GM19468 (cell line): ENCODE measurements around the gene HIVEP3.
A peak's percentile ranks its signal among the peaks of the same experiment; 100 is the strongest.
"Not testable (repeated sequence)": the region's sequence is repeated elsewhere in the genome, so short reads cannot be mapped to it uniquely, and the experiment has no call there.

Source experiments
- ATAC-seq: cut with Tn5 transposase; IDR thresholded peaks from one replicate; pipeline ENCODE4 v1.9.1; 2021; ENCODE audit warnings: mild to moderate bottlenecking, moderate library complexity, moderate number of reproducible peaks; ENCODE audit not compliant: unreplicated experiment; ENCODE audit errors: extremely low read depth

The HIVEP3 gene

DNA sequence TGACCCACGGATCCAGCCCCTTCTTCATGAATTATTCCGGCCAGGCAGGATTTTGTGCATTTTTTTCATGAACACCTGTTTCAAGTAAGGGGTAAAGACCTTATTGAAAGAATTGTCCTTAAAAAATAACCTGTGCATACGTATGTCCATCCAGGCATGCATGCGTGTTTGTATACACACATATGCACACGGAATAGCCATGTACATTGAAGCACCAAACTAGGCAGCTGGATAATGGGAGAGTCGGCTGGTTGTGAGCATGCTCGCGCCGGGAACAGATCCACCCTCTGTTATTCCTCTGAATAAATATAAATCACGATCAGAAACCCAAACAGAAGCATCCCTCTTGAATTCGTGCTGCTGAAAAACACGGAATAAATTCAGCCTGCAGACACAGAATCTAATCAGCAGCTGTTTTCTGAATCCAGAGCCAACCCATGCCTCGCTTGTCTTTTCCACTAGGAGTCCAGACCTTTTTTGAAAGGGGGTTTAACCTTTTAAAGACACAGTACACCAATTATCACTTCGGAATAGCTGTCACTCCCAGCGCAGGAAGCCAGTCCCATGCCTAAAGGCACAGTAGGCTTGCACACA lies at the start of gene HIVEP3:
Gene HIVEP3 (minus strand): TSS at position 473 of the 594 bp plus-strand sequence.
- no peak for ATAC-seq

DNA sequence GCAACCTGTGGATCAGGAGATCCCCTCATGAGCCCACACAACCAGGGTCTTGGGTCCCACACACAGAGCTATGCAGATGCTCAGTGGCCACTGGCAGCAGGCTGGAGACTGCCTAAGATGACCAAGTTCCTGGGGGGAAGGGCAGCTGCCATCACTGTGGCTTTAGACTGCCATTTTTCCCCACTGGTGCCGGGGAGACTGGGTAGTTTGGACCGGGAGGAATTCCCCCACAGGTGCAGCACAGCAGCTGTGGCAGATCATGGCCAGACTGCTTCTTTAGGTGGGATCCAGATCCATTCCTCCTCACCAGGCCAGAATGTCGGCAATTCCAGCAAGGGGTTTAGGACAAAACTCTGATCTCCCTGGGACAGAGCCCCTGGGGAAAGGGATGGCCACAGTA lies 45.7 kb upstream of the HIVEP3 start:
- no peak for ATAC-seq

GRCh38 chr1:41963636-41964035 lies 44.9 kb upstream of the HIVEP3 start:
- ATAC-seq, result no peak

DNA sequence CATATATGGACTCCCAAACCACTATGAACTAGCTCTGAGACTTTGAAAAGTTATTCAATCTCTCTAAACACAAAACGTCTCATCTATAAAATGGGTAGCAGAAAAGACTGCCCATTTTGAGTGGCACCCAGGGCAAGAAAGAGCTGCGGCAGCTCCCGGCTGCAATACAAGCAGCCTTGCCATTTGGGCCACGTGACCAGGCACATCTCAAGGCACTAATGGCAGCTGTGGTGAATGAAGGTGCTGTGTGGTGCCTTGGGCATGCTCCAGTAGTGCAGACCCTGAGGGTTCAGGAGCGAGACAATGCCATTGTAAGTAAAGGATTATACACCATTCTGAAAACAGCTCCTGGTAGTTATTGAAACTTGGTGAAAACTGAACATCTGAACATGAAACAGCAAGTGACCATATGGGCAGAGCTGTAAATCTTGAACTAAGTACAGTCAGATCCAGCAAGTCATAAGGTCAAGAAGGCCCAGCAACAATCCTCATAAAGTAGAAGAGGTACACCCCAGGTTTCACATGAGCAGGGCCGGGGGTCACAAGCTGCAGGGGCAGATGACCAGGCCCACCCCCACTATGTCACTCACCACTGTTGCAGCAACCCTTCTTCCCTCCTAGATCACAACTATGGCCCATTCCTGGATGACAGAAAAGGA lies 39.4 kb upstream of the HIVEP3 start:
- ATAC-seq, result no peak

- ATAC-seq, result no peak
Observed at GRCh38 chr1:41957568-41957967, 38.8 kb upstream of the HIVEP3 start.

GRCh38 chr1:41955461-41956159 lies 36.9 kb upstream of the HIVEP3 start:
- ATAC-seq, result peak; percentile 60

- no peak for ATAC-seq
Observed at GRCh38 chr1:41954533-41954944, 35.8 kb upstream of the HIVEP3 start.

GRCh38 chr1:41953291-41953690 lies 34.6 kb upstream of the HIVEP3 start:
- ATAC-seq, result no peak

DNA sequence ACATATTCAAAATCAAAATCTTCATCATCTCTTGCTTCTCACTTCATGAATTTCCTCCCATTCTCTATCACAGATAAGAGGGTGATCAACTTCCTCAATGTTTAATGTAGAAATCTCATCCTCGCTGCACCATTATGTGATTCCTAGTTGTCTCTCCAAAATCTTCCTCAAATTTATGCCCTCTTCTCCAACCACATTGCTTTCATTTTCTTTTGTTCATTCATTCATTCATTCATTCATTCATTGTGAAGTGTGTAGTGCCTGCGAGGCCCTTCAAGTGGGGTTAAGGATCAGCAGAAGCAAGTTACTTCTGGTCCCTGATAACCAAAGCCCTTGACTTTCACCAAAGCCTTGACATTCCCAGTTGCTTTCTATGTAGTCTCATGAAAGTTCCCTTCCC lies 33.5 kb upstream of the HIVEP3 start:
- ATAC-seq, result no peak

- not testable (repeated sequence) for ATAC-seq
Observed at GRCh38 chr1:41951492-41951891, 32.8 kb upstream of the HIVEP3 start.

DNA sequence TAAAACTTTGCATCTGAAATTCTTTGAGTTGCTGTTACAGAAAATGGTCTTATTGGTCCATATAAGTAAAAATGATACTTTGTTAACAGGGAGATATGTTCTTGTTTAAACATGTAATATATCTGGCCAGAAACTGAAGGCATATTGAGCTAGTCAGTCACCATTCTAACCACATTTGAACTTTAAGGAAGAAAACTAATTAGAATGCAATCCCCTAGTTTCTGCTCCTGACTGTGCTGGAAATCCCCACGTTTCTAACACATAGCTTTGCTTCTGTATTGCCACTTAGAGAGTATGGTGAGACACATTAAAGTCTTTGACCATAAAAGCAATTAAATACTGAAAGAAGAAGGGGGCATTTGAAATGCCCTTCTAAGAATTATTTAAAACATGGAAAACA lies 32.1 kb upstream of the HIVEP3 start:
- ATAC-seq, result no peak

DNA sequence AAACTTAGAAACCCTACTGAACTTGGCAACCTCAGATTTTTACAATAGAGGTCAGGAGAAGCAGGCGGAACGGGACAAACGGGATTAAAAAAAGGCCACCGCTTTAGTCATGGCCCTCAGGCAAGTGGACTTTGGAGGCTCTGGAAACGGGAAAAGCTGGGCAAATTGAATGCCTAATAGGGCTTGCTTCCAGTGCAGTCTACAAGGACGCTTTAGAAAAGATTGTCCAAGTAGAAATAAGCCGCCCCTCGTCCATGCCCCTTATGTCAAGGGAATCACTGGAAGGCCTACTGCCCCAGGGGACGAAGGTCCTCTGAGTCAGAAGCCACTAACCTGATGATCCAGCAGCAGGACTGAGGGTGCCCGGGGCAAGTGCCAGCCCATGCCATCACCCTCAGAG lies 27.2 kb upstream of the HIVEP3 start:
- not testable (repeated sequence) for ATAC-seq

DNA sequence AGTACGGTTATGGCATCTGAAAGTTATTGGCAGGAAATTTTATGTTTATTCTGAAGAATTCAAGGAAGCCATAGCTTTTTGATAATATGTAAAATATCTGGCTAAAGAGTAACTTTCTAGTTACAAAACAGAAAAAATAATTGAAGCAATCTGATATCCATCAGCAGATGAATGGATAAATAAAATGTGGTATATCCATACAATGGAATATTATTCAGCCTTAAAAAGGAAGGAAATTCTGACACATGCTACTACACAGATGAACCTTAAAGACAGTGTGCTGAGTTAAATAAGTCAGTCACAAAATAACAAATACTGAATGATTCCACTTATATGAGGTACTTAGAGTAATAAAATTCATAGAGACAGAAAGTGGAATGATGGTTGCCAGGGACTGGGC lies 25.0 kb upstream of the HIVEP3 start:
- no peak for ATAC-seq

GRCh38 chr1:41942278-41942677 lies 23.6 kb upstream of the HIVEP3 start:
- ATAC-seq, result no peak

DNA sequence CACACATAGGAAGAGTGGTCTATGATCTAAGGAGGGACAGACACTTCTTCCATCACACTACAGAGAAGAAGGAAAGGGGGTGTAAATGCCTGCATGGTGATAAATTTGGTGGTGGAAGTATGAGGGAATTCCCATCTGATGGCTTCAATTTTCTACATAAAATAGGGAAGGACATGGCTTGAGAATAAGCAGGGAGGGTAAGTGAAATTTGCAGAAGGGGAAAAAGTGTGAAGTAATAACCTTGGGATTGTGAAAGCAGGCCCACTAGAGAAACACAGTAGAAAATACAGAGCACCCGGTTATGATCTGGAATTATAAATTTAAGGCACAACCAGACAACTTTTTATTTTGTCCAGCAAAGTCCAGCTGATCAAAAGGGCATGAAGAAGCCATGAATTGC lies 22.7 kb upstream of the HIVEP3 start:
- ATAC-seq, result no peak

DNA sequence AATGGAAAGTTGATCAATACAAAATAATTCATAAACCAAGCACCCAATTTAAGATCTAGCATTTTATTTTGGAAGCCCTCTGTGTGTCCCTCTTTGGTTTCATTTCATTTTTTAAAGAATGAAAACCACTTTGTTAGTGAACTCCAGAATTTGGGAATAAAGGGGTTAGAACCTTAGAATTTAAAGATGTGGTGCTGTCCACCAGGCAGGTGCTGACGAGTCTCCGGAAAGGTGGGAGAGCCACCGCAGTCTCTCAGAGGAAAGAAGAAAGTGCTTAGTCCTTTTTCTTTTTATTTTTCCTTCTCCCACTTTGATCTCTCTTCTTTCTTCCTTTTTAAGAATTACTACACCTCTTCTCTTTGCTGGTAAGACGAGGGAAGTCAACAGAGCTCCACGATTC lies 20.5 kb upstream of the HIVEP3 start:
- ATAC-seq, result no peak

- no peak for ATAC-seq
Observed at GRCh38 chr1:41936107-41936506, 17.4 kb upstream of the HIVEP3 start.

DNA sequence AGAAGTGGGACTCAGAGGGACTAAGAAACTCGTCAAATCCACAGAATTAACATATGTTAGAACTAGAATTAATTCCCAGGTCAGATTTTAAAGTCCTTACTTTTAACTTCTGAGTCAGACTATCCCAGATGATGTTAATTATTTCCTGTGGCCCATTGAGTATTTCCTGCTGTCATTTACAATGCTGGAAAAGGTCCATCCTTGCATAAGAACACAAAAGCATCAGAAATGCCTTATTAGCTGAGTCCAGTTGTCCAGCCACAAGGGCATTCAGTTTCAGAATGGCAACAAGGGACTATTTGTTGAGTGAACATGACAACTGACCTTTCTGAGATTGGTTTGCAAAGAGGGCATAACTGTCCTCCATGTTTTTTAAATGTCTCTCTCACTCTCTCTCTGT lies 16.5 kb upstream of the HIVEP3 start:
- no peak for ATAC-seq

DNA sequence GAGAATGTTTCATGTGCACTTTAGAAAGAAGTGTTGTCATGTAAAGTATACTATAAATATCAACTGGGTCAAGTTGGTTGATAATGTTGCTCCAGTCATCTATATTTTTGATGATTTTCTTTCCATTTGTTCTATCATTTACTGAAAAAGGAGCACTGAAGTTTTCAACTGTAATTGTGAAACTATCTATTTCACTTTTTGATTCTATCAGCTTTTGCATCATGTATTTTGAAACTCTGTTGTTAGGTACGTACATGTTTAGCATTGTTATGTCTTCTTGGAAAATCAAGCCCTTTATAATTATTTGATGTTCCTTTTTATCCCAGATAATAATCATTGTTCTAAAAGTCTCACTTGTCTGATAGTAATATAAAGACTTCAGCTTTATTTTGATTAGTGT lies 14.4 kb upstream of the HIVEP3 start:
- ATAC-seq, result no peak

- no peak for ATAC-seq
Observed at GRCh38 chr1:41931578-41931977, 12.9 kb upstream of the HIVEP3 start.

- no peak for ATAC-seq
Observed at GRCh38 chr1:41927118-41927517, 8.4 kb upstream of the HIVEP3 start.

- no peak for ATAC-seq
Observed at GRCh38 chr1:41925712-41926111, 7.0 kb upstream of the HIVEP3 start.
